Breast epithelium (tissue), 4 donors: ENCODE data around the gene ITGB2. TPM values are rescaled to one million over a fixed set of nuclear protein-coding genes. Genes with fewer than 3 reads are reported as not detected.

ENCODE experiments used
- DNase-seq, 2 donors: peaks; one replicate each; pipeline ENCODE4 v3.0.0-alpha.2; 2019; ENCODE audit warnings: low spot score in 2 of 2
- H3K27ac ChIP-seq, 2 donors: fragments of 200-600 bp; sonication (generic) in 1 of 2; one replicate each; pipeline ENCODE4 v1.5.1; 2016 to 2019; ENCODE audit warnings: mild to moderate bottlenecking in 1 of 2
- H3K27me3 ChIP-seq, 2 donors: fragments of 200-600 bp; sonication (generic) in 1 of 2; one replicate each; pipeline versions ENCODE4 v1.5.1 to v1.6.0; 2017 to 2019; ENCODE audit warnings: control low read depth in 1 of 2, mild to moderate bottlenecking in 1 of 2
- H3K36me3 ChIP-seq: fragments of 200-600 bp; one replicate; pipeline ENCODE4 v1.5.1; 2019
- H3K4me1 ChIP-seq, 2 donors: fragments of 200-600 bp; sonication (generic); one replicate each; pipeline ENCODE4 v1.5.1; 2016 to 2019; ENCODE audit warnings: control low read depth in 1 of 2
- H3K4me3 ChIP-seq, 3 donors: fragments of 200-600 bp; sonication (generic); 1 replicate in 2 of 3; 2 replicates in 1 of 3; pipeline ENCODE4 v1.5.1; 2016 to 2019; ENCODE audit warnings: mild to moderate bottlenecking in 3 of 3, moderate library complexity in 2 of 3
- H3K9me3 ChIP-seq, 2 donors: fragments of 200-600 bp; sonication (generic) in 1 of 2; one replicate each; pipeline ENCODE4 v1.5.1; 2016 to 2019; ENCODE audit warnings: control low read depth in 1 of 2
- POLR2A ChIP-seq: fragments of 450-650 bp; IDR thresholded peaks from one replicate; pipeline ENCODE4 v1.6.1; 2016; ENCODE audit warnings: antibody characterized with exemption, mild to moderate bottlenecking, moderate library complexity
- POLR2AphosphoS5 ChIP-seq, 3 donors: sonication (generic); formaldehyde crosslinking; IDR thresholded peaks; one replicate each; pipeline ENCODE4 v1.6.1; 2017; ENCODE audit warnings: antibody characterized with exemption in 3 of 3
- intact Hi-C: fragments of 100-400 bp; cut with DNase I; formaldehyde crosslinking; loops from one replicate; pipeline ENCODE4 v1.15.1; 2023; ENCODE audit warnings: low total_unique reads
- total RNA-seq, 3 donors: library from RNA; depleted of rRNA; stranded (reverse); fragments of >200 nt; gene quantifications; one replicate each; pipeline ENCODE4 v1.1.0, GENCODE V29; 2016
- TF ChIP-seq, protein P1 (sequence below), 3 donors: fragments of 450-650 bp; IDR thresholded peaks; one replicate each; pipeline ENCODE4 v1.5.1; 2016 to 2017; ENCODE audit warnings: antibody characterized with exemption in 3 of 3, mild to moderate bottlenecking in 3 of 3, moderate library complexity in 3 of 3

The ITGB2 gene
- total RNA-seq, 3 donors from 2014 or later = 19.7 to 242 (median 92.8) TPM

DNA sequence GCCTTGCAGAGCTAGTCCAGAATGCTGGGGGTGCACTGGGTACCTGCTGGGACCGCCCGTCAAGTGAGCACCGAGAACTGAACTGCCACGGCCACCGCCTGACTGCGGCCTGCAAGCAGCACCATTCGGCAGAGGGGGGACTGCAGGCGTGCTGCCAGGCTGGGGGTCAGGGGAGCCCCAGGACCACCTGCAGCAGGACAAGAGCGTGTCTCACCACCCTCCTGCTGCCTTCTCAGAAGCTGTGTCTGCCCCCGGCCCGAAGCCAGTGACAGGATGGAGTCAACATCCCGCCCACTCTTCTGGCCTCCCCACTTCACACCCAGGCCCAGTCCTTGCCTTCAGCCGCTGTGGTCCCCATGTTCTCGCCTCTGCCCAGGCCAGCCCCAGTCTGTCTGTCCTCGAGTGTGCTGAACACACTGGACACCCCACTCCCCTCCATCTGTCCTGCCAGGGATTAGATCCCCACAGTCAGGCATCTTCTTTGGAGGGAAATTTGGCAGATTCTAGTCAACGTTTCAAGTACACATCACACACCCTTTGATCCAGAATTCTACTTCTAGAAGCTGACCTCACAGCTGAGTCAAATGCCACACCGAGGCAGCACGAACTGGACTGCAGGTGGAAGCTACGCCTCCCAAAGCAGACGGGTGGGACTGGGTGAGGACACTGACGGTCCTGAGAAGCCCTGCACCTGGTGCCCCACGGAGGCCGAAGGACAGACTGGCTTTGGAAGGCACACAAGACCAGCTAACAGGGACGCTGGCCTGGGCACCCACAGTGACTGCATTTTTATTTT, 73.2 kb downstream of the ITGB2 start:
- H3K36me3 ChIP-seq = peaks cover 10% of the 10 kb centered on the region
- no peaks in the 10 kb centered on the region for H3K27me3 ChIP-seq
- H3K9me3 ChIP-seq = no peaks in the 10 kb centered on the region
- intact Hi-C loops = no loop called here
- TF ChIP-seq POLR2A (no peak), POLR2AphosphoS5 (IDR thresholded peaks at IDR 0.05) (no peak)
- TF ChIP-seq, protein P1, sequence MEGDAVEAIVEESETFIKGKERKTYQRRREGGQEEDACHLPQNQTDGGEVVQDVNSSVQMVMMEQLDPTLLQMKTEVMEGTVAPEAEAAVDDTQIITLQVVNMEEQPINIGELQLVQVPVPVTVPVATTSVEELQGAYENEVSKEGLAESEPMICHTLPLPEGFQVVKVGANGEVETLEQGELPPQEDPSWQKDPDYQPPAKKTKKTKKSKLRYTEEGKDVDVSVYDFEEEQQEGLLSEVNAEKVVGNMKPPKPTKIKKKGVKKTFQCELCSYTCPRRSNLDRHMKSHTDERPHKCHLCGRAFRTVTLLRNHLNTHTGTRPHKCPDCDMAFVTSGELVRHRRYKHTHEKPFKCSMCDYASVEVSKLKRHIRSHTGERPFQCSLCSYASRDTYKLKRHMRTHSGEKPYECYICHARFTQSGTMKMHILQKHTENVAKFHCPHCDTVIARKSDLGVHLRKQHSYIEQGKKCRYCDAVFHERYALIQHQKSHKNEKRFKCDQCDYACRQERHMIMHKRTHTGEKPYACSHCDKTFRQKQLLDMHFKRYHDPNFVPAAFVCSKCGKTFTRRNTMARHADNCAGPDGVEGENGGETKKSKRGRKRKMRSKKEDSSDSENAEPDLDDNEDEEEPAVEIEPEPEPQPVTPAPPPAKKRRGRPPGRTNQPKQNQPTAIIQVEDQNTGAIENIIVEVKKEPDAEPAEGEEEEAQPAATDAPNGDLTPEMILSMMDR (IDR thresholded peaks at IDR 0.05) = no peak
- H3K4me1 ChIP-seq = peaks cover 9% of the 10 kb centered on the region in 2 donors
- no peak overlapping the region for H3K4me3 ChIP-seq
- H3K27ac ChIP-seq = no peak overlapping the region
- peak in 1 of 2 donors; percentile 49 for DNase-seq

DNA sequence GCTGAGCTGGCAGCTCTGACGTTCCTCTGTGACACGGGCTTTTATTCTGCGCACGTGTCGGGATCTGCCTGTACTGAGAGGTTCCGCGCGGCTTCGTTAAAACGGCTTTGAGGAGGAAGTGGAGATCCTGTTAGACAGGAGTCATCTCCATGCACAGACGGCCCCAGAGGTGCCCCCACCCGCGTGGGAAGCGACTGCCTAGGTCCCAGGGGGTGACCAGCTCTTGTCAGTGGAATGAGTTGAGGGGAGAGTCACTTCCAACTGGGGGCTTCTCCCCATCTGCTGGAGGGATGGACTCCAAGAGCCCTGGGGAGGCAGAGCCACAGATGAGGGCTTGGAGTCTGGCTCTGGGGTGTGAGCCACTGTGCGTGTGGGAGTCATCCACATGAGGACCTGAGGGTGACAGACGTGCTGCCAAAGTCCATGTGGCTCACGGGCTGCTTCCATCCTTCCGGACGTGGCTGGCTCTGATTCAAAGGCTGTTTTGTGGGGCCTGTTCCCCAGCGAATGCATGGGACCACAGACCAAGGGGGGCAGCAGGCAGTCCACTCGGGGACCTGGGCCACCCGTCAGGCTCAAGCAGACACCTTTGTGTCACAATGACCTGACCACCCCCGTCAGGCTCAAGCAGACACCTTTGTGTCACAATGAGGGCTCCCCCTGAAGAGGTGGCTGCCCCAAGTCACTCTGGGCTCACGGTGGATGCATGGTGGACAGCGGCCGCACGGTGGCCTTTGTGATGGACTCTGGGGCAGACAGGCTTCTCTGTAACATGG, 74.0 kb downstream of the ITGB2 start:
- Histone ChIP-seq H3K27ac (peak overlapping the region in 1 of 2 donors; percentile 14), H3K4me1 (peaks cover 9% of the 10 kb centered on the region in 2 donors), H3K4me3 (peak overlapping the region in 1 of 3 donors; percentile 63), H3K9me3 (no peaks in the 10 kb centered on the region), H3K36me3 (peaks cover 10% of the 10 kb centered on the region), H3K27me3 (no peaks in the 10 kb centered on the region)
- TF ChIP-seq POLR2AphosphoS5 (IDR thresholded peaks at IDR 0.05) = no peak
- intact Hi-C loops = no loop called here
- peak; percentile 53 to 62 for DNase-seq

DNA sequence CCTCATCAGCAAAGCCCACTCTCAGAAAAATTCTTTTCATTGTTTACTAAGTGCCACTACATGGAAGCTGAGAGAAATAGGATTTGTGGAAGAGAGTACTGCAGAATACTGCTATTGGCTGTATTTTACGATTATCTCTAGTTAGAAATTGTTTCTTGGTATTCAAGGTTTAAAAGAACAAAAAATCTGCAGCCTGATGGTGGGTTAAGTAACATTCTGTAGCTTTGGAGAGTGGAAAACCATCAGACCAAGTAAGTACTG, 74.5 kb downstream of the ITGB2 start:
- no peak for DNase-seq
- Histone ChIP-seq H3K27ac (peak overlapping the region in 1 of 2 donors; percentile 14), H3K4me1 (peaks cover 9% of the 10 kb centered on the region in 2 donors), H3K36me3 (peaks cover 10% of the 10 kb centered on the region), H3K27me3 (no peaks in the 10 kb centered on the region), H3K4me3 (peak overlapping the region; percentile 24 to 63 (median 44)), H3K9me3 (no peaks in the 10 kb centered on the region)
- TF ChIP-seq POLR2A (no peak), POLR2AphosphoS5 (IDR thresholded peaks at IDR 0.05) (no peak)
- TF ChIP-seq, protein P1 (IDR thresholded peaks at IDR 0.05) = no peak
- intact Hi-C loops = no loop called here

DNA sequence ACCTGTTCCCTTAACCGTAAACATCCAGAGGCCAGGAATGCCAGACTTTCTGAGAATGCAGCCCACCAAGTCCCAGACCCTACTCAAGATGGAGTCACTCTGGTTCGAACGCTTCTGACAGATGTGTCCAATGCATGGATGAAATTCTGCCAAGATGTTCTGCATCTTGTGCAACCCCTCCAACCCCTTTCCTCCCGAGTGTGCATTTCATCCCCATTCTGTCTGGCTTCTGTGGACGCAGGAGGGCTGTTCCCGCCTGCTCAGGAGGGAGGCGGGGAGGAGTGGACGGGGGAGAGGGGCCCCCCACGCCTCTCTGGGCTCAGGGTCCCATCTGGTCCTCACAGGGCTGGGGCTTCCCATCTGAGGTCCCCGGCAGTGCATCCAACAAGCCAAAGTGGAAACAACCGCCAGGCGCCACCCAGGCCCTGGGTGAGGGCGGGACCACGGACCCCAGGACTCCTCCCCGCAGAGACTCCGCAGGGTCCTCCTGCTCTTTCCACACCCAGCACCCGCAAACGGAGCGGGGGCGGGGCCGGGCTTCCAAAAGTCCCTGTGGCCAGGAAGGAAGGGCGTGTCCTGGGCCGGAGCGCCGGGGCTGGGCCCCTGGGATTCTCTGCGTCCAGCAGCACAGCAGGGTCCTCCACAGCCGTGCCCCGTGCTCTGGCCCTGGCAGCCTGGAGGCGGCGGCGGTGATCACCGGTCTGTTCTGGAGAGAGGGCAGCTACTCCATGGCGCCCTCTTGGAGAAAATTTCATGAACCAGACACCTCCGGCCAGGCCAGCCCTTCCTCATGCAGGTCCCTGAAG, 75.1 kb downstream of the ITGB2 start:
- peak; percentile 50 to 60 for DNase-seq
- peaks cover 9% of the 10 kb centered on the region in 2 donors for H3K4me1 ChIP-seq
- TF ChIP-seq POLR2AphosphoS5 (IDR thresholded peaks at IDR 0.05) = no peak
- H3K27ac ChIP-seq = peak overlapping the region in 1 of 2 donors; percentile 14
- H3K27me3 ChIP-seq = no peaks in the 10 kb centered on the region
- no peaks in the 10 kb centered on the region for H3K9me3 ChIP-seq
- H3K4me3 ChIP-seq = peak overlapping the region; percentile 24 to 63 (median 44)
- intact Hi-C loops = no loop called here
- peaks cover 5% of the 10 kb centered on the region for H3K36me3 ChIP-seq

DNA sequence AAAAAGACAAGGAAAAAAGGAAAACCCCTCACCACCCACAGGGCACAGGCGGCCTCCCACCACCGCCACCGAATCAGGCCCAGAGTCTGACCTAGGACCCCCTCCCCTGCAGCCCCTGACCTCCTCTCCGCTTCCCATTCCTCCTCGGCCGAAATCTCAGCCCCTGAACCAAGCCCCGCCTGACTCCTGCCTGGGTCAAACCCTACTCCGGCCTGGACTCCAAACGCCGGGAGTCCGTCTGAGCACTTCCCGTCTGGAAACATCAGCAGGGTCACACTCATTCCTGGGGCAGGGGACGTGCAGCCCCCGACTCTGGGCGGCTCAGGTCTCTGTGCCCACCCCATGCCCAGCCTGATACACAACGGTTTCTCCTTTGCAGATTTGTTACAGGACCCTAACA, 76.4 kb downstream of the ITGB2 start:
- Histone ChIP-seq H3K4me3 (no peak overlapping the region), H3K36me3 (peaks cover 3% of the 10 kb centered on the region), H3K4me1 (peaks cover 9% of the 10 kb centered on the region in 2 donors), H3K9me3 (no peaks in the 10 kb centered on the region), H3K27ac (no peak overlapping the region), H3K27me3 (no peaks in the 10 kb centered on the region)
- peak in 1 of 2 donors; percentile 39 for DNase-seq
- TF ChIP-seq POLR2AphosphoS5 (IDR thresholded peaks at IDR 0.05) = no peak
- TF ChIP-seq, protein P1 (IDR thresholded peaks at IDR 0.05) = no peak
- no peak for TF ChIP-seq POLR2A
- intact Hi-C loops = no loop called here
